Activated naive CD4-positive, alpha-beta T cell treated with Interleukin-2 at 50 U/mL for 16 hours (primary cell): ENCODE results near the gene GIGYF1.
"Not testable (repeated sequence)": the region's sequence is repeated elsewhere in the genome, so short reads cannot be mapped to it uniquely, and the experiment has no call there.

Source experiments
- DNase-seq: peaks from one replicate; pipeline ENCODE4 v3.0.0-alpha.2; 2020

Gene GIGYF1

DNA sequence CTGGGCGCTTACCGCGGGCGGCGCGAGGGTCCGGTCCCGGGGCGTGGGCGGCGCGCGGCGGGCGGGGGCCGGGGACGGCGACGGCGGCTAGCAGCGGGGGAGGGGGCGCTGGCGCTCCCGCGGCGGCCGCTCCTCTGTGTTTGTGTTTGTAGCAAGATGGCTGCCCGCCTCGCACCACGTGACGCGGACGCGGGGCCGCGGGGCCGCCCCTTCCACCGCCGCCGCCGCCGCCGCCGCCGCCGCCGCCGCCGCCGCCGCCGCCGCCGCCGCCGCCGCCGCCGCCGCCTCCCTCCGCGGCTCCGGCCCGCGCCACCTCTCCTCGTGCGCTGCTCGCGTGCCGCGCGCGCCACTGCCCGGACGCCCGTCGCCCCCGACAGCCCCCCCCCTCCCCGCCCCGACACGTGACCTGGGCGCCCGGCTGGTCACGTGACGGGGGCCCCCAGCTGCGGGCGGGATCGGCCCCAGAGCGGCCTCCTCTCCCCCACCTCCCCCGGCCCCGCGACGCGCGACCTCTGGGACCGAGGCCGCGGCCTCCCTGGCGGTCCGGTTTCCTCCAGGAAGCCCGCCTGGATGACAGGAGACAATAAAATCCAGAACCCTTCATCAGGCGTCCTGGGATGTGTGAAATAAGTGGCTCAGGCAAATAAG lies at the start of gene GIGYF1:
Gene GIGYF1 (minus strand): TSS at position 153 of the 648 bp plus-strand sequence. CDS start 6,012 bp downstream, outside the sequence.
- DNase-seq = peak; percentile 73

- no peak for DNase-seq
Measured at GRCh38 chr7:100739934-100740333, 45.9 kb upstream of the GIGYF1 start.

DNA sequence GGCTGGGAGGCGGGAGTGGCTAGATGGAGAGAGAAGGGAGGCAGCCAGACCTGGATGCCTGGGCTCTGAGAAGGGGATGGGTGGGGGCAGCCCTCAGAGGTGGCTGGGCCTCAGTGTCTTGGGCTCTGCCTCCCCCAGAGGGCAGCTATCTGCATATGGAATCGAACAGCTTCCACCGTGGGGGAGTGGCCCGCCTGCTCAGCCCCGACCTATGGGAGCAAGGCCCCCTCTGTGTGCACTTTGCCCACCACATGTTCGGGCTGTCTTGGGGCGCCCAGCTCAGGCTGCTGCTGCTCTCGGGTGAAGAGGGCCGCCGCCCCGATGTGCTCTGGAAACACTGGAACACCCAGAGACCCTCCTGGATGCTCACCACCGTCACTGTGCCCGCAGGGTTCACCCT lies 42.6 kb upstream of the GIGYF1 start:
- no peak for DNase-seq

DNA sequence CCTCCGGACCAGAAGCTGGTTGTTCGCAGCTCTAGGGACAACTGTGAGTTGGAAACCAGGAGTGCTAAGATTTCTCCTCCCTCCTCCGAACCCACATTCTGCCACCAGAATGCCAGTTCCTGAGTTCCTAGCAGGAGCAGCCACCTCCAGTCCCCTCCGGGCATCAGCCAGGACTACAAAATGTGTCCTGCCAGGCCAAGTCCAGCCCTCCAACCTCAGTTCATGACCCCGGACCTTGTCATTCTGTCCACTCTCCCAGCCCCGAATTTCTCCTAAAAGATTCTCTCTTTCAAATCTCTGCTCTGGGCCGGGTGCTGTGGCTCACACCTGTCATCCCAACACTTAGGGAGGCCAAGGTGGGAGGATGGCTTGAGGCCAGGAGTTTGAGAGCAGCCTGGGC lies 41.7 kb upstream of the GIGYF1 start:
- DNase-seq = no peak

- no peak for DNase-seq
Measured at GRCh38 chr7:100731937-100732636, 38.0 kb upstream of the GIGYF1 start.

- DNase-seq = no peak
Measured at GRCh38 chr7:100730136-100730800, 36.2 kb upstream of the GIGYF1 start.

DNA sequence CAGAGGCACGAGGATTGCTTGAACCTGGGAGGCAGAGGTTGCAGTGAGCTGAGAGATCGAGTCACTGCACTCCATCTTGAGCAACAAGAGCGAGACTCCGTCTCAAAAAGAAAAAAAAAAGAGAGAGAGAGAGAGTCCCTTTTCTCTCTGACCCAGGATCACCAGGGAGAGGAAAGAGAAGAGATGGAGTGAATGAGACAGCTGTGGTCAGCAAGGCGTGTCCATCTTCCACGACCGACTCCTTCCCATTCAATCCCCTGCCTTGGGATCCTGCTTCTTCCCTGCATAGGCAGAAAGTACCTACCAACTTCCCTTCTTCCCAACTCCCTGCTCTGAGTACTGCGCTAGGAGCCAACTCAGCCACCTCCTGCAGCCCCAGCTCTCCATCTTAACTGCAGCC lies 34.1 kb upstream of the GIGYF1 start:
- no peak for DNase-seq

- DNase-seq = no peak
Measured at GRCh38 chr7:100726996-100727761, 33.1 kb upstream of the GIGYF1 start.

DNA sequence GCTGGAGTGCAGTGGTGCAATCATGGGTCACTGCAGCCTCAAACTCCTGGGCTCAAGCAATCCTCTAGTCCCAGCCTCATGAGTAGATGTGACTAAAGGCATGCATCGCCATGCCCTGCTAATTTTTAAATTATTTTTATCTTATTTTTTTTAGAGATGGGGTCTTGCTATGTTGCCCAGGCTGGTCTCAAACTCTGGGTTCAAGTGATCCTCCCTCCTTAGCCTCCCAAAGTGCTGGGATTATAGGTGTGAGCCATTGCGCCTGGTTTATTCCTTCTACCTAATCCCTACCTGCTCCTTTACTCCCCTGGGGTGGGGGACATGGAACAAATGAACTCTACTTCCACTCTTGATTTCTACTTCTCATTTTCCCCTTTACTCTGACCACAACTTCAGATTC lies 30.3 kb upstream of the GIGYF1 start:
- DNase-seq = not testable (repeated sequence)

GRCh38 chr7:100723732-100724275 lies 29.8 kb upstream of the GIGYF1 start:
- no peak for DNase-seq

- DNase-seq = no peak
Measured at GRCh38 chr7:100722480-100723212, 28.6 kb upstream of the GIGYF1 start.

DNA sequence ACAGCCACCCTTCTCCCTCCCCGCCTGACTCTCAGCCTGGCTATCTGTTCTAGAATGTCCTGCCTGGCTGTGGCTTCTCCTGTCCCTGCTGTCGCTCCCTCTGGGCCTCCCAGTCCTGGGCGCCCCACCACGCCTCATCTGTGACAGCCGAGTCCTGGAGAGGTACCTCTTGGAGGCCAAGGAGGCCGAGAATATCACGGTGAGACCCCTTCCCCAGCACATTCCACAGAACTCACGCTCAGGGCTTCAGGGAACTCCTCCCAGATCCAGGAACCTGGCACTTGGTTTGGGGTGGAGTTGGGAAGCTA lies 27.4 kb upstream of the GIGYF1 start:
- DNase-seq = no peak

GRCh38 chr7:100720671-100721504 lies 26.8 kb upstream of the GIGYF1 start:
- DNase-seq = no peak

GRCh38 chr7:100720279-100720670 lies 26.2 kb upstream of the GIGYF1 start, which contains the start of gene EPO:
Gene EPO (plus strand): TSS chr7:100720468. CDS start chr7:100720981, 513 bp downstream.
- no peak for DNase-seq

GRCh38 chr7:100719523-100720278 lies 25.7 kb upstream of the GIGYF1 start:
- DNase-seq = no peak

GRCh38 chr7:100717073-100717472 lies 23.0 kb upstream of the GIGYF1 start:
- not testable (repeated sequence) for DNase-seq

DNA sequence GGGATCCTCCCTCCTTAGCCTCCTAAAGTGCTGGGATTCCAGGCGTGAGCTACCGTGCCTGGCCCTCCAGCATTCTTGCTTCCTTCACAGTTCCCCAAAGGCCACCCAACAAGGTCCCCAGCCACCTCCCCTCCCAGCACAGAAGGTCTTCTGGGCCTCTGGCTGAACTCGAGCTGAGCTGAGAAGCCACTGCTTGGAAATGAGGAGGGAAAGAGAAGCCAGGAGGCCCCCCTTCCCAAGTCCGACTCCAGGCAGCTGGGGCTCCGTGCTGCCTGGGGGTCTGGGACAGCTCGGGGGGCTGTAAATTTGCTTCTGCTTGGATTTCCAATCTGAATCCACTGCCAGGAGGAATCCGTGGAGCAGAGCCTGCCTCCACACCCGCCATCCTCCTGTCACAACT lies 20.7 kb upstream of the GIGYF1 start:
- no peak for DNase-seq

DNA sequence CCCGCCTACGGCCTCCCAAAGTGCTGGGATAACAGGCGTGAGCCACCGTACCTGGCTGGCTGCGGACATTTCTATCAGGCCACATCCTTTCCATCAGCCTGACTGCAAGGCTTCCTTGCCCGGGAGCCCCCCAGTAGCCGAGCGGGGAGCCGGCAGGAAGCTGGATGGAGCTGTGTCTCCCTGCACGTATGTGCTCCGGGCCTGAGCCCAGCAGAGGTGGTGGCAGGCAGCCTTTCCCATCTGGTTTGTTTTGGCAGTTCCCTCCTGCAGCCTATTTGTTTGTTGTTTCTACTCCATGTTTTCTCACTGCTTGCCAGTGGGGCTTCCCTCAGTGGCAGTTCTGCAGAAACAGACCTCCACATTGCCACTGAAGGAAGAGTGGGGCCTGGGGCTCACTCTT lies 17.3 kb upstream of the GIGYF1 start:
- DNase-seq = no peak

DNA sequence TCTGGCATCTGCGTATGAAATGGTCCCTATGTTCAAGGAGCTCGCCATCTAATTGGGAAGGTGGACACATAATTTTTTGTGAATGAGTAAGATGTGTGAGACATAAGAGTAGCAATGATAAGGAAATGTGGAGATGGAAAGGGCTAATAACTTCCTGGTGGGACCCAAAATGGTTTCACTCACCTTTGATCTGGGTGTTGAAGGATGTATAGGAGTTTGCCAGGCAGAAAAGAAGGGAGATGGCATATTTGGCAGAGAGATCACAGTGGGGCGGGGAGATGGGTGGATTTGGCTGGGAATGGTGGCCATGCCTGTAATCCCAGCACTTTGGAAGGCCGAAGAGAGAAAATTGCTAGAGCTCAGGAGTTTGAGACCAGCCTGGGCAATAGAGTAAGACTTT lies 16.4 kb upstream of the GIGYF1 start:
- no peak for DNase-seq

- DNase-seq = no peak
Measured at GRCh38 chr7:100708395-100708794, 14.3 kb upstream of the GIGYF1 start.
